Measurements from ENCODE around the gene CECR2.

The CECR2 gene

DNA sequence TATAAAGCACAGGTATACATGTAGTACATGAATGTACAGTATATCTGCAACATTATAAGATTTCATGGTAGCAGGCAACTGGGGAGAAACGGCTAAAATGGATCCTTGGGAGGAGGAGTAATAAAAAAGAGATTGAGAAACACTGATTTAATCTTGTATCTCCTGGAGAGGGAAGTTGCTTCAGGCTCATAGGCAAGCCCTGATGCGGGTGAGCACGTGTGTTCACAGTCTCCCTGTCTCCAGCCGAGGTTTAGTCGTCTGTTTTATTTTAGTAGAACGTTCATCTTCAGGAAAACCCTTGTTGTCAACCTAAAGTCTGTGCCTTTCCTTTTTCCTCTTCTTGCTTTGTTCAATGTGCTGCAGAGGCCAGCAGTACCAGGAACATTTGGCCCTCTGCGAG, 172.2 kb downstream of the CECR2 start:
- H3K4me3 ChIP-seq (ENCODE audit: low read length): no peak overlapping the region
- TF ChIP-seq, protein P1, sequence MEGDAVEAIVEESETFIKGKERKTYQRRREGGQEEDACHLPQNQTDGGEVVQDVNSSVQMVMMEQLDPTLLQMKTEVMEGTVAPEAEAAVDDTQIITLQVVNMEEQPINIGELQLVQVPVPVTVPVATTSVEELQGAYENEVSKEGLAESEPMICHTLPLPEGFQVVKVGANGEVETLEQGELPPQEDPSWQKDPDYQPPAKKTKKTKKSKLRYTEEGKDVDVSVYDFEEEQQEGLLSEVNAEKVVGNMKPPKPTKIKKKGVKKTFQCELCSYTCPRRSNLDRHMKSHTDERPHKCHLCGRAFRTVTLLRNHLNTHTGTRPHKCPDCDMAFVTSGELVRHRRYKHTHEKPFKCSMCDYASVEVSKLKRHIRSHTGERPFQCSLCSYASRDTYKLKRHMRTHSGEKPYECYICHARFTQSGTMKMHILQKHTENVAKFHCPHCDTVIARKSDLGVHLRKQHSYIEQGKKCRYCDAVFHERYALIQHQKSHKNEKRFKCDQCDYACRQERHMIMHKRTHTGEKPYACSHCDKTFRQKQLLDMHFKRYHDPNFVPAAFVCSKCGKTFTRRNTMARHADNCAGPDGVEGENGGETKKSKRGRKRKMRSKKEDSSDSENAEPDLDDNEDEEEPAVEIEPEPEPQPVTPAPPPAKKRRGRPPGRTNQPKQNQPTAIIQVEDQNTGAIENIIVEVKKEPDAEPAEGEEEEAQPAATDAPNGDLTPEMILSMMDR (IDR thresholded peaks at IDR 0.05; ENCODE audit: insufficient read depth, low read depth, low read length, missing control alignments): no peak
- DNase-seq (ENCODE audit: low read depth): no peak

DNA sequence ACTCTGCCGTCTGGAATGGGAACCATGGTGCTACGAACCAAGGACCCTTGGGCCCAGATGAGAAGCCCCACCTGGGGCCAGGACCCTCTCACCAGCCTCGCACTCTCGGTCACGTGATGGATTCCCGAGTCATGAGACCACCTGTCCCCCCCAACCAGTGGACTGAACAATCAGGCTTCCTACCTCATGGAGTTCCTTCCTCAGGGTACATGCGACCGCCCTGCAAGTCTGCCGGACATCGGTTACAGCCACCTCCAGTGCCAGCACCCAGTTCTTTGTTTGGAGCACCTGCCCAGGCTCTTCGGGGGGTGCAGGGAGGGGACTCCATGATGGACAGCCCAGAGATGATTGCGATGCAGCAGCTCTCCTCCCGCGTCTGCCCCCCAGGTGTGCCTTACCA, 173.2 kb downstream of the CECR2 start:
- DNase-seq (ENCODE audit: low read depth): no peak
- TF ChIP-seq, protein P1 (IDR thresholded peaks at IDR 0.05; ENCODE audit: insufficient read depth, low read depth, low read length, missing control alignments): no peak
- no peak overlapping the region for H3K4me3 ChIP-seq (ENCODE audit: low read length)

DNA sequence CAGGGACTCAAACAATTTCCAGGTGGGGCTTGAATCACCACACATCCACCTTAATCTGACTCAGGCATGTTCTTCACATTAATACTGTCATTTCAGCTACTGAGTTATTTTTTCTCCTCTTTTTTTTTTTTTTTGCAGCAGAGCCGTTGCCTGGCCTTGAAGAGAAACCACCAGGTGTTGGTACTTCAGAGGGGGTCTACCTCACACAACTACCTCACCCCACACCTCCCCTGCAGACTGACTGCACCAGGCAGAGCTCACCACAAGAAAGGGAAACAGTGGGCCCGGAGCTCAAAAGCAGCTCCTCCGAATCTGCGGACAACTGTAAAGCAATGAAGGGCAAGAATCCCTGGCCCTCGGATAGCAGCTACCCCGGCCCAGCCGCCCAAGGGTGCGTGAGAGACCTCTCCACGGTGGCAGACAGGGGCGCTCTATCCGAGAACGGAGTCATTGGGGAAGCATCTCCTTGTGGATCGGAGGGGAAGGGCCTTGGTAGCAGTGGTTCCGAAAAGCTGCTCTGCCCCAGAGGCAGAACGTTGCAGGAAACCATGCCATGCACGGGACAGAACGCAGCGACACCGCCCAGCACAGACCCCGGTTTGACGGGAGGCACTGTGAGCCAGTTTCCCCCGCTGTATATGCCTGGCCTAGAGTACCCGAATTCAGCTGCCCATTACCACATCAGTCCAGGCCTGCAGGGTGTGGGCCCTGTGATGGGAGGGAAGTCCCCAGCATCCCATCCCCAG, 178.9 kb downstream of the CECR2 start:
- DNase-seq (ENCODE audit: low read depth): no peak
- no peak overlapping the region for H3K4me3 ChIP-seq (ENCODE audit: low read length)
- TF ChIP-seq, protein P1 (IDR thresholded peaks at IDR 0.05; ENCODE audit: insufficient read depth, low read depth, low read length, missing control alignments): no peak

DNA sequence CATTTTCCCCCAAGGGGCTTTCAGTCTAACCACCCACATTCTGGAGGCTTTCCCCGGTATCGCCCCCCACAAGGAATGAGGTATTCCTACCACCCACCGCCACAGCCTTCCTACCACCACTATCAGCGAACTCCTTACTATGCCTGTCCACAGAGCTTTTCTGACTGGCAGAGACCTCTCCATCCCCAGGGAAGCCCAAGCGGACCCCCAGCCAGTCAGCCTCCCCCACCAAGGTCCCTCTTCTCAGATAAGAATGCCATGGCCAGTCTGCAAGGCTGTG, 179.4 kb downstream of the CECR2 start:
- TF ChIP-seq, protein P1 (IDR thresholded peaks at IDR 0.05; ENCODE audit: insufficient read depth, low read depth, low read length, missing control alignments): no peak
- no peak overlapping the region for H3K4me3 ChIP-seq (ENCODE audit: low read length)
- DNase-seq (ENCODE audit: low read depth): no peak

DNA sequence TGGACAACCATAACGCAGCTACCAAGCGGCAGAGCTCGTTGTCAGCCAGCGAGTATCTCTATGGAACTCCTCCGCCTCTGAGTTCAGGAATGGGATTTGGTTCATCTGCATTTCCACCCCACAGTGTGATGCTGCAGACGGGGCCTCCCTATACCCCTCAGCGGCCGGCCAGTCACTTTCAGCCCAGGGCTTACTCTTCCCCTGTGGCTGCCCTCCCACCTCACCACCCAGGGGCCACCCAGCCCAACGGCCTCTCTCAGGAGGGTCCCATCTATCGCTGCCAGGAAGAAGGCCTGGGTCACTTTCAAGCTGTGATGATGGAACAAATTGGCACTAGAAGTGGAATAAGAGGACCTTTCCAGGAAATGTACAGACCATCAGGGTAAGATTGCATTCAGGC, 179.9 kb downstream of the CECR2 start:
- H3K4me3 ChIP-seq (ENCODE audit: low read length): no peak overlapping the region
- DNase-seq (ENCODE audit: low read depth): no peak
- TF ChIP-seq, protein P1 (IDR thresholded peaks at IDR 0.05; ENCODE audit: insufficient read depth, low read depth, low read length, missing control alignments): no peak

DNA sequence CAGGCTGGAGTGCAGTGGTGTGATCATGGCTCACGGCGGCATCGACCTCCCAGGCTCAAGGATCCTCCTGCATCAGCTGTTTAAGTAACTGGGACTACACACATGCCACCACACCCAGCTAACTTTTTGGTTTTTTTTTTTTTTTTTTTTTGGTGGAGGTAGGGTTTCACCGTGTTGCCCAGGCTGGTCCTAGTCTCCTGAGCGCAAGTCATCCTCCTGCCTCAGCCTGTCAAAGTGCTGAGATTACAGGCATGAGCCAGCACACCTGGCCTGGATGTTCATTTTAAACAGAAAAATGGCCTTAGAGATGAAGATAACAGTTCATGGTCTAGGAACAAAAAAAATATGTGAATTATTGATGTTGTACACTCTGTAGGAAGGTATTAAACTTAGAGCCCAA, 180.4 kb downstream of the CECR2 start:
- no peak overlapping the region for H3K4me3 ChIP-seq (ENCODE audit: low read length)
- peak; percentile 50 for DNase-seq (ENCODE audit: low read depth)
- TF ChIP-seq, protein P1 (IDR thresholded peaks at IDR 0.05; ENCODE audit: insufficient read depth, low read depth, low read length, missing control alignments): no peak

DNA sequence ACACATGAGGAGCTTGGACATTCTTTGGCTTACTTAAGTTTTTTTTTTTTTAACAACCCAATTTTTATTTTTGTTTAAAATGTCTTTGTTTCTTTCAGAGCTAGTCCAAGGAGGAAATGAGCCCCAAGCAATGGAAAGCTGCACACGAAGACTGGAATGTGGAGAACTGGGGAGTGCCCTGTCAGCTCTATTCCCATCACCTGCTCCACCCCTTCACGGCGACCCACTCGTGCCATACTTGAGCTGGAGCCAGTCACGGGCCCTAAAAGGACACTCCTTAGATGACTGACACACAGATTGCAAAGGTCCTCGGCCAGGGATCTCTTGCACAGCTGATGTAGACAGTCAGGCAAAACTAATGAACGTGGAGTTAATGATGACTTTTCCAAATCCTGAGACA, 183.5 kb downstream of the CECR2 start:
- no peak for DNase-seq (ENCODE audit: low read depth)

More for the DNA sequence above, 183.5 kb downstream of the CECR2 start:
- TF ChIP-seq, protein P1 (IDR thresholded peaks at IDR 0.05; ENCODE audit: insufficient read depth, low read depth, low read length, missing control alignments): no peak
- no peak overlapping the region for H3K4me3 ChIP-seq (ENCODE audit: low read length)
